ENCODE results near the gene ACER1.
"Not testable (repeated sequence)": the region's sequence is repeated elsewhere in the genome, so short reads cannot be mapped to it uniquely, and the experiment has no call there.

The ACER1 gene

GRCh38 chr19:6354098-6354674 lies 20.8 kb upstream of the ACER1 start:
- no peak overlapping the region for H3K4me2 ChIP-seq (ENCODE audit: low read length)
- H3K4me1 ChIP-seq (ENCODE audit: low read length), result peaks cover 3% of the 10 kb centered on the region
- H3K79me2 ChIP-seq (ENCODE audit: low read length), result no peaks in the 10 kb centered on the region
- H3K27ac ChIP-seq (ENCODE audit: low read length), result no peak overlapping the region
- H4K20me1 ChIP-seq (ENCODE audit: insufficient read depth, low read length), result no peaks in the 10 kb centered on the region
- TF ChIP-seq EZH2phosphoT487 (IDR thresholded peaks at IDR 0.05; ENCODE audit: low read depth) (no peak), CTCF (IDR thresholded peaks at IDR 0.05; ENCODE audit: low read depth, low read length) (peak; percentile 35; the same call in 1 of the 2 replicates)
- H3K9ac ChIP-seq (ENCODE audit: low read length), result no peak overlapping the region
- no peak overlapping the region for H3K4me3 ChIP-seq (ENCODE audit: low read length)
- no peak overlapping the region for H2AFZ ChIP-seq (ENCODE audit: low read depth, low read length)
- no peaks in the 10 kb centered on the region for H3K27me3 ChIP-seq (ENCODE audit: low read depth, low read length)
- no peaks in the 10 kb centered on the region for H3K36me3 ChIP-seq (replicated peaks; ENCODE audit: low read depth, low read length)
- no peaks in the 10 kb centered on the region for H3K9me3 ChIP-seq (ENCODE audit: insufficient read depth, low read length)

GRCh38 chr19:6352381-6353165 lies 19.2 kb upstream of the ACER1 start:
- H3K4me1 ChIP-seq (ENCODE audit: low read length), result no peaks in the 10 kb centered on the region
- no peak overlapping the region for H3K27ac ChIP-seq (ENCODE audit: low read length)
- no peaks in the 10 kb centered on the region for H3K9me3 ChIP-seq (ENCODE audit: insufficient read depth, low read length)
- TF ChIP-seq CTCF (IDR thresholded peaks at IDR 0.05; ENCODE audit: low read depth, low read length) (no peak), EZH2phosphoT487 (IDR thresholded peaks at IDR 0.05; ENCODE audit: low read depth) (no peak)
- no peak overlapping the region for H2AFZ ChIP-seq (ENCODE audit: low read depth, low read length)
- no peaks in the 10 kb centered on the region for H3K27me3 ChIP-seq (ENCODE audit: low read depth, low read length)
- no peak overlapping the region for H3K9ac ChIP-seq (ENCODE audit: low read length)
- H3K4me2 ChIP-seq (ENCODE audit: low read length), result no peak overlapping the region
- no peaks in the 10 kb centered on the region for H3K79me2 ChIP-seq (ENCODE audit: low read length)
- no peaks in the 10 kb centered on the region for H4K20me1 ChIP-seq (ENCODE audit: insufficient read depth, low read length)
- H3K36me3 ChIP-seq (replicated peaks; ENCODE audit: low read depth, low read length), result no peaks in the 10 kb centered on the region
- H3K4me3 ChIP-seq (ENCODE audit: low read length), result no peak overlapping the region

- Histone ChIP-seq H3K4me1 (ENCODE audit: low read length) (no peaks in the 10 kb centered on the region), H2AFZ (ENCODE audit: low read depth, low read length) (no peak overlapping the region), H3K9me3 (ENCODE audit: insufficient read depth, low read length) (no peaks in the 10 kb centered on the region), H3K79me2 (ENCODE audit: low read length) (no peaks in the 10 kb centered on the region), H3K4me2 (ENCODE audit: low read length) (no peak overlapping the region), H3K27me3 (ENCODE audit: low read depth, low read length) (no peaks in the 10 kb centered on the region), H3K4me3 (ENCODE audit: low read length) (no peak overlapping the region), H3K36me3 (replicated peaks; ENCODE audit: low read depth, low read length) (no peaks in the 10 kb centered on the region), H4K20me1 (ENCODE audit: insufficient read depth, low read length) (no peaks in the 10 kb centered on the region), H3K9ac (ENCODE audit: low read length) (no peak overlapping the region), H3K27ac (ENCODE audit: low read length) (no peak overlapping the region)
- TF ChIP-seq EZH2phosphoT487 (IDR thresholded peaks at IDR 0.05; ENCODE audit: low read depth) (no peak), CTCF (IDR thresholded peaks at IDR 0.05; ENCODE audit: low read depth, low read length) (no peak)
These were observed 17.3 kb upstream of the ACER1 start for GRCh38 chr19:6350688-6351087.

GRCh38 chr19:6349271-6349670 lies 15.9 kb upstream of the ACER1 start:
- H3K36me3 ChIP-seq (replicated peaks; ENCODE audit: low read depth, low read length); H3K27ac ChIP-seq (ENCODE audit: low read length); H4K20me1 ChIP-seq (ENCODE audit: insufficient read depth, low read length); H3K4me2 ChIP-seq (ENCODE audit: low read length); H3K79me2 ChIP-seq (ENCODE audit: low read length); H3K9ac ChIP-seq (ENCODE audit: low read length); H3K9me3 ChIP-seq (ENCODE audit: insufficient read depth, low read length); H3K27me3 ChIP-seq (ENCODE audit: low read depth, low read length); H2AFZ ChIP-seq (ENCODE audit: low read depth, low read length); H3K4me1 ChIP-seq (ENCODE audit: low read length); H3K4me3 ChIP-seq (ENCODE audit: low read length): not testable (repeated sequence)
